Measurements from ENCODE around the gene HOOK1.
"Not testable (repeated sequence)": the region's sequence is repeated elsewhere in the genome, so short reads cannot be mapped to it uniquely, and the experiment has no call there.

Gene HOOK1

DNA sequence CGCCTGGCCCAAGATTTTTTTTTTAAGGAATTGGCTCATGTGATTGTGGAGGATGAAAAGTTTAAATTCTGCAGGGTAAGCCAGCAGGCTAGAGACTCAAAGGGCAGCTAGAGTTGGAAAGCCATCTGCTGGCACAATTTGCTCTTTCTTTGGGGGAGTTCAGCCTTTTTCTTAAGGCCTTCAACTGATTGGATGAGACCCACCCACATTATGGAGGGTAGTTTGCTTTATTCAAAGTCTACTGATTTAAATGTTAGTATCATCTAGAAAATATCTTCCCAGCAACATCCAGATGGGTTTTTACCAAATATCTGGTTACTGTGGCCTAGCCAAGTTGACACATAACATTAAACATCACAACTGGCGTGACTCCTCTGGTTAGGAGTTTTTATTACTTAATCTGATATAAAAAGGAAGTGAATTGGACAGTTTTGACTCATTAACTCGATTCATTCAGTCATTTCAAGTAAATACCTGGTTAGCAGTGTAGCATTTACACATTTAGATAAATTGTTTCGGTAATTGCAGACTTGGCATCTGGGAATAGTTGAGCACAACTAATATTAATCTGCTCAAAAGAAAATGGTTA, 12.4 kb downstream of the HOOK1 start:
- DNase-seq = no peak

DNA sequence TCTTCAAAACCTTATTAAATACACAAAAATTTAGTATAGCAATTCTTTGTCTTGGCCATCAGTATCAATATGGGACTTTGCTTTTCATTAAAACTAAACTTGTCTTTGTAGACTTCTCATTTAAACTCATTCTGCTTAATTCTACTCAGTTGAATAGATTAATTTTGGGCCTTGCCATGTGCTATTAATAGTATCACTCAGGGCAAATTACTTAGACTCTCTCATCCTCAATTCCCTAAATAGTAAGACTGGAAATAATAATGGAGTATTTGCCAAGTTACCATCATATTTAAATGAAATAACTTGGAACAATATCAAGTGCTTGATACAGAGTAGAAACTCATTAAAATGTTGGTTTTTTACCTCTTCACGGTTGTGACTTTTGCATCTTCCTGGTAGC, 13.4 kb downstream of the HOOK1 start:
- DNase-seq = no peak

DNA sequence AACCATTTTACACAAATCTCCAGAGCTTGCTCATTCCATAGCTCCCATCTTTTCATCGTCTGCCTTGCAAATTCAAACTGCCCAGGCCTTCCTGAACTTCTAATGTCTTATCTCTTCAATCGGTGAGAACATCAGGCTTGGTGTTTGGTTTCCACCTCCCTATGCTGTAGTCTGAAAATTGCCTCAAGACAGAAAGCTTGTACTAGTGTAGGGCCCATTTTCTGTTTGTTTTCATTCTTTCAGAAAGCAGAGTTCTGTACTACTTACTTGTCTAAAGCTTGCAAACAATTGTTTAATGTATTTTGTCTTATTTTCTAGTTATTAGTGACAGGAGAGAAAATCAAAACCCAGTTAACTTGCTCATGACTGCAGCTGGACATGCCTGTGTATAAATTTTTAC, 16.8 kb downstream of the HOOK1 start:
- no peak for DNase-seq

DNA sequence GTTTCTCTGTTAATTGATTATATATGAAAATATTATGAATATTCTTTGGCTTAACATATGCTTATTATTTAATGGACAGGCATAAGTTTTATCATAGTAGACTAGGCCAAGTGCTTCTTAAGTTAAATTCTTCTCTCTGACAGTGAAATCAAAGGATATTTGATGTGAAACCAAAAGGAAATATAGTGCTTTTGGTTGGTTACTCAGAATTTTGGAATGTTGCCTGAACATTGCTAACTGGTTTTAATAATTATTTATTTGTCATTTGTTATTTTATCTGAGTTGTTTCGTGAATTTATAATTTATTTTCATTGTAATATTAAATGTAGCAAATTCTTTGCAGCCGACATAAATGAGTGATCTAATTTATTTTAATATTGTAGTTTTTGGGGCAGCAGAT, 18.3 kb downstream of the HOOK1 start:
- no peak for DNase-seq

DNA sequence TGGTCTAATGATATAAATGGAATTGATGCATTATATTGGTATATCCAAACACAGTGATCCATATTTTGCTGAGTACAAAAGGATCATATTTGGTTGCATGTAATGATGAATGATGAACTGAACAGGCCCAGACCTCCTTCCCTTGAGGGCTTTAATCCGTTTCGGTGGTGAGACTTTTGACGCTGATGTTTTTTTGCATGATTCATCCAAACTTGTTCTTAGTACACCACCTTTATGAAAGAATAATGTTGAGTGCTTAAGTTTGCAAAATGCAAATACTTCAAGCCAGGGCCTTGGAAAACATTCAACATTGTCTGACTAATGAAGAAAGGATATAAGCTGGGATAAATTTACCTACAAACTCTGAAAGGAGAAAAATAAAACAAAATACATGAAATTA, 19.2 kb downstream of the HOOK1 start:
- no peak for DNase-seq

DNA sequence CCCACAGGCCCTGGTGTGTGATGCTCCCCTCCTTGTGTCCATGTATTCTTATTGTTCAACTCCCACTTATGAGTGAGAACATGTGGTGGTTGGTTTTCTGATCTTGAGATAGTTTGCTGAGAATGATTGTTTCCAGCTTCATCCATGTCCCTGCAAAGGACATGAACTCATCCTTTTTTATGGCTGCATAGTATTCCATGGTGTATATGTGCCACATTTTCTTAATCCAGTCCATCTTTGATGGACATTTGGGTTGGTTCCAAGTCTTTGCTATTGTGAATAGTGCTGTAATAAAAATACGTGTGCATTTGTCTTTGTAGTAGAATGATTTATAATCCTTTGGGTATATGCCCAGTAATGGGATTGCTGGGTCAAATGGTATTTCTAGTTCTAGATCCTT, 23.1 kb downstream of the HOOK1 start:
- not testable (repeated sequence) for DNase-seq

DNA sequence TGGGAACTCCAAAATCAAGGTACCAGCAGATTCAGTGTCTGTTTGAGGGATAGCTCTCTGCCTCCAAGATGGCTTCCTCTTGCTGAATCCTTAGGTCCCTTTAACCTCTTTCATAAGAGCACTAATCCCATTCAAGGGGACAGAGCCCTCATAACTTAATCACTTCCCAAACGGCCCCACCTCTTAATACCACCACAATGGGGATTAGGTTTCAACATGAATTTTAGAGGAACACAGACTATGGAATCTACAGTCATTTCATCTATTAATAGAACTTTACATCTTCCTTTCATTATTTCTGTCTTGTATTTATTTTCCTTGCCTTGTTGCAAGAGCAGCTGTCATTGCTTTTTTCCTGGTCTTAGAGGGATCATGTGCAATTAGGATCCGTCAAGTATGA, 30.3 kb downstream of the HOOK1 start:
- DNase-seq = no peak

DNA sequence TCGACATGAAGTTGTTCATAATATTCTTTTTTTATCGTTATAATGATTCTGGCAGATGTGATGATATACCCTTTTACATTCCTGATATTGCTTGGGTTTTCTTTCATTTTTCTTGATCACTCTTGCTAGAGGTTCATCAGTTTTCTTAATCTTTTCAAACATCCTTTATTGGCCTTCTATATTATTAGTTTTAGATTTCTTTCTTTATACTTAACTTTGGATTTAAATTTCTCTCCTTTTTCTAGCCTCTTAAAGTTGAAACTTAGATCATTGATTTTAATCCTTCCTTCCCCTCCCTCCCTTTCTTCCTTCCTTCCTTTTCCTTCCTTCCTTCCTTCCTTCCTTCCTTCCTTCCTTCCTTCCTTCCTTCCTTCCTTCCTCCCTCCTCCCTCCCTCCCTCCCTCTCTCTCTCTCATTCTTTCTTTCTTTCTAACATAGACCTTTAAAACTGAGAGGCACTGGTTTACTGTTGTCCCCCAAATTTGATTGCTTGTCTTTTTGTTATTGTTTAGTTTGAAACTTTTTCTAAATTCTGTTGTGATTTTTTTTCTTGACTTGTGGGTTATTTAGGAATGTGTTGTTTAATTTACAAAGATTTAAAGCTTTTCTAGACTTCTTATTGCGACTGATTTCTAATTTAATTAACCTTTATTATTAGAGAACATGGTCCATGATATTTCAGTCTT, 31.6 kb downstream of the HOOK1 start:
- DNase-seq = no peak

DNA sequence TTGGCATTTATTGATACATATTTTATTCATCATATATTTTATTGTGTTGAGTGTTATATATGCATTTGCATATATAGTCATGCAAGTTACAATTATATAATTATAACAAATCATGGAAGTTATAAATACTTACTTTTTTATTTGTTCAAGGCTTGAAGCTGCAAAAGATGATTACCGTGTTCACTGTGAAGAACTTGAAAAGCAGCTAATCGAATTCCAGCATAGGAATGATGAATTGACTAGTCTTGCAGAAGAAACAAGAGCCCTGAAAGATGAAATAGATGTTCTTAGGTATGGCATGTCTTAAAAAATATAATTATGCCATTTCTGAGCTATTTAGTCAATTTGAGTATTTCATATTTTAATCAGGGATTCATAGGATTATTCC, 32.1 kb downstream of the HOOK1 start:
- DNase-seq = no peak

DNA sequence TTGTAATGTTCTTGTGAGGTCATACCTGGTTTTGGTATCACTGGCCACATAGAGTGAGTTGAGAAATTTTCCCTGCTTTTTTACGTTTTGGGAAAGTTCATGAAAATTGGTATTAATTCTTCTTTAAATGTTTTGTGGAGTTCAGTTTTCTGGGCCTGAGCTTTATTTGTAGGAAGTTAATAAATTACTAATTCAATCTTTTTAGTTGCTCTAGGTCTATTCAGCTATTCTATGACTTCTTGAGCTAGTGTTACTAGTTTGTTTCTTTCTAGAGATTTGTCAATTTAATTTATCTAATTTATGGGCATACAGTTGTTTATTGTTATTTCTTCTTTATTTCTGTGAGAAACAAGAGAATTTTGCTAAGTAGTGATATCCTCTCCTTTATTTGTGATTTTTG, 37.4 kb downstream of the HOOK1 start:
- DNase-seq = no peak

DNA sequence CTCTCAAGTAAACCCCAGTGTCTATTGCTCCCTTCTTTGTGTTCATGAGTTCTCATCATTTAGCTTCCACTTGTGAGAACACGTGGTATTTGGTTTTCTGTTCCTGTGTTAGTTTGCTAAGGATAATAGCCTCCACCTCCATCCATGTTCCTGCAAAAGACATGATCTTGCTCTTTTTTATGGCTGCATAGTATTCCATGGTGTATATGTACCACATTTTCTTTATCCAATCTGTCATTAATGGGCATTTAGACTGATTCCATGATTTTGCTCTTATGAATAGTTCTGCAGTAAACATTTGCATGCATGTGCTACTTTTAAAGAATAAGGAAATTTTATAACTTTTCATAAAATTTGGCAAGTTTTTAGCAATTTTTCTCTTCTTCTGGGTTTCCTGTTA, 40.5 kb downstream of the HOOK1 start:
- not testable (repeated sequence) for DNase-seq

DNA sequence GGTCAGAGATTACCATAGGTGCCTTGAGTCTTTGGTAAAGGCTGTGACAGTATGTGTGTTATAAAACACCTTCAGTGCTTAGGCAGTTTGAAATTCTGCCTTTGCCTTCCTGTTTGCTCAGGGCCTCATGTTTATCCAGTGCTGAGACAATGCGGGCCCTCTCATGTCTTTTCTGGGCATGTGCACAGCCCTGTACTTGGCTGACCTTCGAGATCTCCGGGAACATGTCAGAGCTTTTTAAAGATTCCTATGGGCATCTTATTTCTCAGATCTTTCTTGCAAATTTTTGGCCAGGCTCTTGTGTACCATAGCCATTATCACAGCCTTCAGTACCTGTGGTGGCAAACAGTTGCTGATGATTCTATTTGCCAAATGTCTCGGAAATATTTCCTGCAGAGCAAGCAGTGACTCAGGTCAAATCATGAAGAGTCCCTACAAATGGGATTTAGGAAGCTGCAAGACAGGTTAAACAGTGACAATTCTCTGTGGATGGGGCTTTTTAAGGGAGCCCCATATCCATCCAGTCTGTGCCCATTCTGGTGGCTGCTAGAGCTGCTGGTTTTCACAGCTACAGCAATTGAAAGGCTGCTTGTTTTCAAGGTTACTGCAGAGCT, 42.1 kb downstream of the HOOK1 start:
- peak; percentile 47 for DNase-seq

DNA sequence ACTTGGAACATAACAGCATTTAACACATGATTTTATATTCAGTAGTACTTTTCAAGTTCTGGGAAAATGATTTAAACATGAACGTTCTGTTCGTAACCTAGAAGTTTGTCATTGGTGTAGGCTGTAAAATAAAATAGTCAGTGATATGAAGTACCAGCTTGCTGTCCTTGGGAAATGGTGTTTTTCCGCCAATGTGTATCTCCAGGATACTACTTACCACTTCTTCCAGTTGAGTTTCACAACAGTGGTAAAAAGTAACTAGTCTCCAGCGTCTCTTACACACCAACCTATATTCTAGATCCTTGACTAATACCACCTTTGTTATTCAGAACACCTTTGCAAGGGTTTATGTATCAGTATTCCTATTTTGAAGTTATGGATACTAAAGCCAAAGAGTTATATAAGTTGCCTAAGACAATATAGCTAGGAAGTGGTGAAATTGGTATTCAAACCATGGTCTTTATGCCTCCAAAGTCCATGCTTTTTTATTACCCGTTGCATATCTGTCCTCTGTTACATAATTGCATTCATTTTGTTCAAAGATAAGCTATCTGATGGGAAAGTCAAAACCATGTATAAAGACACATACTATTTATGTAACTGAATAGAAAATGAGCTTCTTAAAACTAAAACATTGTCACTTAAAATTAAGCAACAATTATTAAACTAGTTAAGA, 43.1 kb downstream of the HOOK1 start:
- DNase-seq = no peak

DNA sequence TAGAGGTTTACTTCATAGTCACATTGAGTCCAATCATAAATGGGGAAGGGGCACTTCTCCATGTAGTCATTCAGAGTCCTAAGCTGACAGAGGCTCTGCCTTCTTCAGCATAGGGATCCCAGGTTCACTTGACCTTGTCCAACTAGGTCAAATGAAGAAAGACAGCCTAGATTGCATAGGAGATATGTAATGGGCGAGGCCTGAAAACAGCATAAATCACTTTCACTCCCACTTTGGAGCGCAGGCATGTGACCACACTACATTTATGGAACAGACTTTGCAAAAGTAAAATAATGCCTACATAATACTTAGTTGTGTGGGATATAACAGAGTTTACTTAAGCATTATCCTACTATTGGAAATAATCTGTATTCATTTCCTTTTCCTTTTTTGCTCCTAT, 51.7 kb downstream of the HOOK1 start:
- no peak for DNase-seq

DNA sequence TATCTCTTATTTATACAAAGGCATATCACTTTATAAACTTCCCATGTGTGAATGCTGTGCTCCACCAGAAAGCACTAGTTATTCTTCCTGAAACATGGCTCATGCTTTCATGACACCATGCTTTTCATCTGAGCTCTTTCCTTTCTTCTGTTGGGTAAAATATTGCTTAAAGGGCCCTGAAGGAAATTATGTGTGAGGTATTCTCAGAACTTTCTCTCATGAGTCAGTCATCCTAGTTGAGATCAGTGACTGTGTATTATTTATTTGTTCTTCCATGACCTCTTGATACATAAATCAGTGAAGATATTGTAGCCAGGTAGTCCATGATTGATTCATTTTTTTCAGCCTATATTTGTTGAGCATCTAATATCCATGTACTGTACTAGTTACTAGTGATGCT, 57.0 kb downstream of the HOOK1 start:
- DNase-seq = no peak

DNA sequence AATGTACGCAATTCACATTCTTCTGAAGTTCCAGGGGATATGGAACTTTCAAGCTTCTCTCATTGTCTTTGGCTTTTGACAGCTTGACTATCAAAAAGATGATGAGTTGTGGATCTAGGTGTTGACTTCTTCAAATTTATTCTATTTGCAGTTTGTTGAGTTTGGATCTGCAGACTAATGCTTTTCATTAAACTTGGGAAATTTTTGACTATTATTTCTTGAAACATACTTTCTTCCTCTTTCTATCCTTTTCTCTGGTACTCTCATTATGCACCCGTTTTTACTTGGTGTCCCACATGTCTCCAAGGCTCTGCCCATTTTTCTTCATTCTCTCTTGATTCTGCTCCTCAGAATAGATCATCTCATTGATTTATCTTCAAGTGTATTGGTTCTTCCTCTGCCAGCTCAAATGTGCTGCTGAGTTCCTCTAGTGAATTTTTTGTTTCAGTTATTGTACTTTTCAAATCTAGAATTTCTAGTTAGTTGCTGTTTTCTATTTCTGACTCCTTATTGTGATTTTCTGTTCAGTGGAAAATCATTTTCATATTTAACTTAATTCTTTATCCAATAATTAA, 62.4 kb downstream of the HOOK1 start:
- no peak for DNase-seq

DNA sequence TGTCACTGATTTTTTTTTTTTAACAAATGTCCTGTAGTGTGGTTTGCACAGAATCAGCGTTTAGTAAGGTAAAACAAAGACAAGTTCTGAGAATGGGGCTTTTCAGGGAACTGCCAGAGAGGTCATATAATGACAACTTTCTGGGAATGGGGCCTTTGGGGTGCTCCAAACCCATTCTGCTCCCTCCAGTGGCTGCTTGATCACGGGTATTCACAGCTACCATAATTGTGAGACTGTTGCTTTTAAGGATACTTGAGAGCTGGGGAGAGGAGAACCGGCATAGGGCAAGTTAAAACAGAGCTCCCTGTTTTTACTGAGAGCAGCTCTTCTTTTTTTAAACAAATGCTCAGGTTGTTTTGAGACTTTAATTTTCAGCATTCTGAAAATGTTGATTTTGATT, 63.6 kb downstream of the HOOK1 start:
- no peak for DNase-seq

DNA sequence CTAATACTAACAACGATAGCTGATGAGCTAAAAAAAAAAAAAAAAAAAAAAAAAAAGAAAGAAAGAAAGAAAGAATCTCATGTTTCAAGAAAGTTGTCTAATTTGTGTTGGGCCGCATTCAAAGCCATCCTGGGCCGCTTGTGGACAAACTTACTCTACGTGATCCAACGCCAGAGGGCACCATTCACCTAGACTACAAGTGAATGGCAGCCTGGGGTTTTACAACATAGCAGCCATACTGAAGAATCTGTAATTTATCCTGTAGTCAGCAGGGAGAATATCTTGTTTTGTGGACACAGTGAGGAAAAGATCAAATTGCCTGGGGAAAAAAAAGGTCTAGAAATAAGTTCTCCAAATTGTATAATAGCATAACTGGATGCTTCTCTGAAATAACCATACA, 64.8 kb downstream of the HOOK1 start:
- peak; percentile 1 for DNase-seq

DNA sequence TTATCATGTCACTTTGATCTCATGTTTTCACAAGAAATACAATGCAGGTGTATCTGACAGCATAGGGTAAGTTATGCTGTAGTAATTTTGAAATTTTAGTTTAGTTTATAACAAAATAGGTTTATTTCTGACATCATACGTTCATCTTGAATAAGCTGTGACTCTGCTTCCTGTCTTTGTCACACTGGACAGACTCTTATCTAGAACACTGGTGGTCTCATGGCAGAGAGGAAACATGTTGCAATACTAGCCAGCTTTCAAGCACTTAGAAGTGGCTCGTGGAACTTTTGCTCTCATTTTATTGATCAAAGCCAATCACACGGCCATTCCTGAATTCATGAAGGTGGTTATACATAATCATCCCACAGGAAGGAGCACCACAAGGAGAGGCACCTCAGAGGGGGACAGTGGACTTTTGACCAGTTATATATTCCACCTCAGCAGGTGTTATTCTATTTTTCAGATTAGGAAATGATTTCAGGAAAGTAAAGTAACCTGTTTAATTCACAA, 65.3 kb downstream of the HOOK1 start:
- no peak for DNase-seq

DNA sequence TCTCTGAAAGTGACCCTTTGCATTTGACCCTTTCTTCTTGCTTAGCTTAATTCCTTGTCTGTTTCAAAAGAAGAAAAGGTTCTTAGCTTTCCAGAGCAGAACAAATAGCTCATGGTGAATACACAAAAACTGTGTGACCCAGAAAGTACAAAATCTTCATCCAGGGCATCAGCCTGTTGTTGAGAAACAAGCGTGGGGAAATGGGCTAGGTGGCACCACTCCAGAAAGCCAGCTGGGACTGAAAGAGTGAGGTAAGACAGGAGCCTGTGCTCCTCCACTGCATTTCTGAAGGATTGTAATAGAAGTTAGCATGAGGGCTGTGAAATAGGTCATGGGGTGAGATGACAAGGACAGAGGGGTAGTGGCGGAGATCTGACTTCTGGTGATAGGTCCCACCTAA, 66.0 kb downstream of the HOOK1 start:
- no peak for DNase-seq

DNA sequence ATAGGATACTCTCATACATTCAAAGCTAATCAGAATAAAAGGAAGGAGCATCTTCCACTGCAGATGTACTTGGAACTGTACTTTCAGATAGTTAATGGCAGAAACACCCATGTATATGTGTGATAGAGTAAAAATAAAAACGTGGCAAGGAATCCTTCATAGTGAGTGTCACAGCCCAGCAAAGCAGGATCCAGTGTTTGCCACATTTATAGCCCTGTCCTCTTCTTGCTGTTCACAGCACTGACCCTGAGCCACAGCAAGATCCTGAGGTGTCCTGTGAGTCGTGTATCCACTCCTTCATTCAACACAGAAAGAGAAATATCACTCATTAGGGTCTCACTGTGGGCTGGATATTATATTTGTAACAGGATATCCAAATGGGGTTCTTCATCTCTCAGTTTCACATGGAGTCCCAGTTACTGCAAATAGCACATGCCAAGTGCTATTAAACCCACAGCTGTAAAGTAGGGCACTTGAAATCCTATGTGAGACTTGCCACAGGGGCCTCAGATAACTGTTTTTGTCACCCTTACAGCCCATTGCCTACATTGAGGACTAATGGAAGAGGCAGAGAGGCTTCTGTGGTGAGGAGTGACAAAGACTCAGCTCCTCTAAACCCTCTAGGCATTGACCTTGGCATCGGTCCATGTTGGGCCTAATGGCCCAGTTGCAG, 70.5 kb downstream of the HOOK1 start:
- DNase-seq = no peak

DNA sequence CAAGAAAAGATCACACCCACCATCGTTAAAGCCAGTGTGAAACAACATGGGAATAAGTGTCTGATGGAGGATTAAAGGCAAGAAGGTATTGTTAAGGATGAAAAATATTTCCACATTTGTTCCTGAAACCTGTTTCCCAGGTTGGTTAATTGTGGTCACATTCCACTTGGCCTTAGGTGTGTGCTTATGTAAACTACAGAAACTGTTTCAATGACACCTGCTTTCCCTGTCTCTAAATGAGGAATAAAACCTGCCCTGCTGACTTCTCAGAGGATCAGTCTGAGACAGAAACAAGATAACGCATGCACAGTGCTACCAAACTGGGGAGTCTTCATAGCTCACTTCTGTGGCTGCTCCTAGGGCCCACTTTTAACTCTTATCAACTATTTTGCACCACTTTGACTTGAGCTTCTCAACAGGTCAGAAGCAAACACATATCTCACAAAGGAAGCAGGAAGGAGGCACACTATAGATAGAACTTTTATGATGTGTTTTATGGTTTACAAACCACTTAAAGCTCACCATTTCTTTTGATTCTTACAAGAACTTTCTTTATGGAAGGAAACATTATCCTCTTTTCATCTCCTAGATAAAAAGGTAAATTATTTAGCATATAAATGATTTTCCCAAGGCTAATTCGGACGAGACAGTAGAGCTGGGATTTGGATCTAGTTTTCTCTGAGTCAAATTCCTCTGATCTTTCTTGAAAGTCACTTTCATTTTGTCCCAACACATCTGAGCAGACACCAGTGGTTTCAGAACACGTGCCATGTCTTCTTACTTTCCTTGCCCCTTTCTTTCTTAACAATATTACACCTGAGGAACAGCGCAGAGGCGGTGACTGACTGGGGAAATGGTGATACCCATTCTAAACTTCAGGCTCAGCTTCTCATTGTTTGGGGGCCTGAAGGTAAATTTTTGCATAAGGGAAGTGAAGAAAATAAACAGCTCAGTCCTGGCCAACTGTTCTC, 78.4 kb downstream of the HOOK1 start:
- DNase-seq = no peak
